IMR-90 (cell line): ENCODE data around the gene SCYL3. TPM values are rescaled to one million over a fixed set of nuclear protein-coding genes. Genes with fewer than 3 reads are reported as not detected.

ENCODE experiments used
- ATAC-seq: fragments of 200-7000 bp; cut with Tn5 transposase; 2 replicates; pipeline ENCODE4 v1.9.1; 2020; ENCODE audit warnings: low read depth, mild to moderate bottlenecking, moderate library complexity
- BruUV-seq: library from RNA; stranded (reverse); fragments of 400-500 nt; replicated peaks from 2 replicates; lab custom pipeline; 2021; lab: Mats Ljungman, UMichigan
- CTCF ChIA-PET: fragments of 300-600 bp; formaldehyde crosslinking; extraction: SDS; loops from one replicate; lab custom pipeline; 2021; ENCODE audit warnings: antibody characterized with exemption; lab: Yijun Ruan, JAX
- POLR2A ChIA-PET: fragments of 300-600 bp; sonication (Branson Sonifier 250); formaldehyde crosslinking; loops from one replicate; lab custom pipeline; 2022; ENCODE audit warnings: antibody characterized with exemption; ENCODE audit not compliant: unreplicated experiment; lab: Charles Lee
- DNase-seq: peaks from one replicate; pipeline ENCODE4 v3.0.0; 2013
- H2AFZ ChIP-seq: replicated peaks from 2 replicates; pipeline ENCODE3; 2013; ENCODE audit warnings: low read length, mild to moderate bottlenecking; ENCODE audit not compliant: poor library complexity
- H2AK5ac ChIP-seq: 2 replicates; pipeline ENCODE4 v1.6.1; 2013; ENCODE audit warnings: low read depth, low read length, inconsistent platforms
- H2AK9ac ChIP-seq: replicated peaks from 2 replicates; pipeline ENCODE3; 2013; ENCODE audit warnings: mild to moderate bottlenecking, low read depth, low read length, moderate library complexity; ENCODE audit not compliant: poor library complexity
- H2BK120ac ChIP-seq: 2 replicates; pipeline ENCODE4 v1.6.1; 2013; ENCODE audit warnings: low read depth, low read length, inconsistent platforms
- H2BK15ac ChIP-seq: 3 replicates; pipeline ENCODE4 v1.6.1; 2013; ENCODE audit warnings: low read depth, low read length, inconsistent platforms
- H2BK20ac ChIP-seq: 2 replicates; pipeline ENCODE4 v1.6.1; 2013; ENCODE audit warnings: low read depth, mild to moderate bottlenecking, inconsistent platforms, low read length, moderate library complexity
- H2BK5ac ChIP-seq: 2 replicates; pipeline ENCODE4 v1.6.1; 2013; ENCODE audit warnings: mild to moderate bottlenecking, low read depth, low read length, inconsistent platforms; ENCODE audit not compliant: poor library complexity, severe bottlenecking
- H3K14ac ChIP-seq: replicated peaks from 2 replicates; pipeline ENCODE4 v1.6.1; 2013; ENCODE audit warnings: low read depth, low read length, inconsistent platforms
- H3K18ac ChIP-seq: 2 replicates; pipeline ENCODE4 v1.6.1; 2013; ENCODE audit warnings: low read depth, low read length, control low read depth
- H3K23ac ChIP-seq: 2 replicates; pipeline ENCODE4 v1.6.1; 2013; ENCODE audit warnings: low read depth, low read length, inconsistent platforms
- H3K27ac ChIP-seq: 2 replicates; pipeline ENCODE4 v1.5.1; 2013; ENCODE audit warnings: mild to moderate bottlenecking, control low read depth, low read length; ENCODE audit not compliant: insufficient read depth
- H3K27me3 ChIP-seq: 2 replicates; pipeline ENCODE4 v1.6.1; 2013; ENCODE audit warnings: low read length; ENCODE audit not compliant: control insufficient read depth, insufficient read depth
- H3K36me3 ChIP-seq: 2 replicates; pipeline ENCODE4 v1.6.1; 2013; ENCODE audit warnings: low read length, mixed read lengths; ENCODE audit not compliant: control insufficient read depth, insufficient read depth
- H3K4ac ChIP-seq: 2 replicates; pipeline ENCODE4 v1.6.1; 2013; ENCODE audit warnings: low read depth, low read length, inconsistent platforms
- H3K4me1 ChIP-seq: 2 replicates; pipeline ENCODE4 v1.6.1; 2013; ENCODE audit warnings: low read length, mixed read lengths; ENCODE audit not compliant: control insufficient read depth, insufficient read depth
- H3K4me2 ChIP-seq: 2 replicates; pipeline ENCODE4 v1.6.1; 2013; ENCODE audit warnings: low read depth, mild to moderate bottlenecking, control low read depth, low read length, moderate library complexity
- H3K4me3 ChIP-seq: 2 replicates; pipeline ENCODE4 v1.5.1; 2013; ENCODE audit warnings: low read depth, mild to moderate bottlenecking, control low read depth, low read length, moderate library complexity; ENCODE audit not compliant: insufficient read depth
- H3K56ac ChIP-seq: 2 replicates; pipeline ENCODE4 v1.6.1; 2013; ENCODE audit warnings: low read length, inconsistent platforms; ENCODE audit not compliant: insufficient read depth; ENCODE audit errors: extremely low read depth
- H3K79me1 ChIP-seq, 2 experiments: 2 replicates each; pipeline ENCODE4 v1.6.1; 2013; ENCODE audit warnings: low read length in 2 of 2, inconsistent platforms in 1 of 2, low read depth in 1 of 2
- H3K9ac ChIP-seq: 2 replicates; pipeline ENCODE4 v1.6.1; 2013; ENCODE audit warnings: low read depth, low read length, control low read depth
- H3K9me1 ChIP-seq: 2 replicates; pipeline ENCODE4 v1.6.1; 2013; ENCODE audit warnings: low read length, inconsistent platforms; ENCODE audit not compliant: insufficient read depth
- H3K9me3 ChIP-seq: 2 replicates; pipeline ENCODE4 v1.6.1; 2013; ENCODE audit warnings: low read length; ENCODE audit not compliant: control insufficient read depth, insufficient read depth
- H4K20me1 ChIP-seq: 2 replicates; pipeline ENCODE4 v1.6.1; 2013; ENCODE audit warnings: low read length, inconsistent platforms; ENCODE audit not compliant: insufficient read depth
- H4K5ac ChIP-seq: 2 replicates; pipeline ENCODE4 v1.6.1; 2013; ENCODE audit warnings: mild to moderate bottlenecking, low read depth, low read length, control low read depth
- H4K8ac ChIP-seq, 2 experiments: 2 replicates each; pipeline ENCODE4 v1.6.1; 2013; ENCODE audit warnings: low read depth in 2 of 2, low read length in 2 of 2, control low read depth in 1 of 2, inconsistent platforms in 1 of 2
- H4K91ac ChIP-seq: 2 replicates; pipeline ENCODE4 v1.6.1; 2013; ENCODE audit warnings: low read depth, low read length, inconsistent platforms; ENCODE audit not compliant: insufficient read depth
- BHLHE40 ChIP-seq: fragments of 150-350 bp; IDR thresholded peaks from 2 replicates; pipeline ENCODE4 v1.6.1; 2016; ENCODE audit warnings: mild to moderate bottlenecking, low read depth, low read length
- MAFK ChIP-seq: IDR thresholded peaks from 2 replicates; pipeline ENCODE4 v1.6.1; 2012; ENCODE audit warnings: low read depth, low read length, improper control_type of control experiment
- MAZ ChIP-seq: IDR thresholded peaks from 2 replicates; pipeline ENCODE4 v1.6.1; 2012; ENCODE audit warnings: low read depth, mild to moderate bottlenecking, low read length, improper control_type of control experiment, moderate library complexity, borderline replicate concordance
- MXI1 ChIP-seq: IDR thresholded peaks from 2 replicates; pipeline ENCODE4 v1.6.1; 2012; ENCODE audit warnings: low read depth, mild to moderate bottlenecking, low read length, moderate library complexity, borderline replicate concordance
- RAD21 ChIP-seq: IDR thresholded peaks from 2 replicates; pipeline ENCODE4 v1.6.1; 2012; ENCODE audit warnings: low read length, improper control_type of control experiment
- USF2 ChIP-seq: fragments of 150-350 bp; IDR thresholded peaks from 2 replicates; pipeline ENCODE4 v1.6.1; 2017; ENCODE audit warnings: mild to moderate bottlenecking, antibody characterized with exemption, low read length, low read depth
- WGBS, 2 experiments: methylation state at CpG; one replicate each; pipeline versions ENCODE4 v1.1.5 to v1.1.7; 2013; ENCODE audit warnings: missing lambda C conversion rate in 2 of 2; ENCODE audit not compliant: insufficient read length in 1 of 2; ENCODE audit errors: extremely low coverage in 2 of 2; 5-methylcytosine and 5-hydroxymethylcytosine counted together
- dilution Hi-C: fragments of 300-500 bp; cut with HindIII; formaldehyde crosslinking; loops from one replicate; pipeline ENCODE4 v1.14.3; 2018; ENCODE audit warnings: low sequenced_read_pairs; ENCODE audit not compliant: unreplicated experiment
- in situ Hi-C: fragments of 300-500 bp; cut with MboI; formaldehyde crosslinking; loops from 3 replicates; pipeline ENCODE4 v1.14.3; 2019; ENCODE audit warnings: low sequenced_read_pairs, inconsistent platforms, mixed read lengths
- intact Hi-C: fragments of 100-400 bp; cut with micrococcal nuclease; formaldehyde crosslinking; loops from 2 replicates; pipeline ENCODE4 v1.10.0; 2022
- polyA plus RNA-seq, 3 experiments: library from polyadenylated mRNA; depleted of rRNA; stranded (reverse); fragments of >200 nt; gene quantifications; 2 replicates each; pipeline ENCODE4 v1.2.3, GENCODE V29; 2012; ENCODE audit warnings: low replicate concordance in 1 of 3
- total RNA-seq: library from RNA; depleted of rRNA; stranded (reverse); fragments of >200 nt; gene quantifications from 2 replicates; pipeline ENCODE4 v1.2.3, GENCODE V29; 2012

Gene SCYL3
- total and polyA plus RNA-seq, 2 of the 4 experiments (the other 2 are of a cell fraction) = 3.9 to 8.4 TPM

DNA sequence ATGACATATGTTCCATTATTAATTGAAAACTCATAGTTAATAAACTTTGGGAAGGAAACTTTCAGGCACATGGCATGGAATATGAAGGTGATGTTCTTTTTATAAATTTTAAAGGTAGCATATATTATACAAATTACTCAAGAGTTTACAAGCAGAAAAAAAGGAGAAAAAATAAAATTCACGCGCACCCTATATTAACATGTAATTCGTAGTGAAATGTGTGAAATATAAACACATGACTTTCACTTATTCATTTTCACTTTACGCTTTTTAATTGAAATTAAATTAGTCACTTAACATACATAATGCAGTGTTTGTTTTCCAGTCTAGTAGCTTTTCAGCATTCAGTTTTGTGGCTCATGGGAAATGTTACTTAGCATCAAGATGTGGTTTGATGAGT lies 27.4 kb upstream of the SCYL3 start:
- dilution Hi-C loops = no loop called here
- Histone ChIP-seq H3K79me1 (no peaks in the 10 kb centered on the region), H3K27me3 (no peaks in the 10 kb centered on the region)

More for the DNA sequence above, 27.4 kb upstream of the SCYL3 start:
- Histone ChIP-seq H3K18ac (no peak overlapping the region), H3K9me1 (no peaks in the 10 kb centered on the region), H2AK5ac (no peak overlapping the region), H3K36me3 (0 out of 2 replicates have a peak, but pooled peaks cover 1% of the 10 kb centered on the region), H3K4me3 (no peak overlapping the region), H2BK120ac (no peak overlapping the region), H4K8ac (no peak overlapping the region), H3K27ac (no peak overlapping the region), H2AK9ac (no peak overlapping the region), H4K5ac (no peak overlapping the region), H2BK5ac (no peak overlapping the region), H3K9me3 (no peaks in the 10 kb centered on the region), H4K20me1 (no peaks in the 10 kb centered on the region), H3K14ac (no peak overlapping the region), H2BK15ac (no peak overlapping the region), H3K4ac (no peak overlapping the region), H3K23ac (no peak overlapping the region), H3K4me2 (no peak overlapping the region), H4K91ac (no peak overlapping the region), H3K9ac (no peak overlapping the region), H2AFZ (no peak overlapping the region), H3K56ac (no peak overlapping the region), H2BK20ac (no peak overlapping the region), H3K4me1 (no peaks in the 10 kb centered on the region)
- ATAC-seq (no peak), DNase-seq (no peak)
- no TSS peak for BruUV-seq
- TF ChIP-seq USF2 = no peak
- TF ChIP-seq MXI1 = no peak
- no peak for TF ChIP-seq MAZ
- TF ChIP-seq MAFK = no peak
- no peak for TF ChIP-seq BHLHE40
- no peak for TF ChIP-seq RAD21
- ChIA-PET CTCF (interaction anchor here (1.4 kb wide), 1 partner anchor 1009 kb away, joined by 4 read pairs; no protein-coding TSS in a partner anchor), POLR2A (no interaction called here)
- WGBS, 2 experiments = no CpG with 5 or more reads among the region's 4 CpGs
- intact Hi-C loops = loop anchor here (10.0 kb wide), 1 partner anchor 1304 kb away; no protein-coding TSS in a partner anchor
- in situ Hi-C loops = no loop called here
